ENCODE data around the gene KCNC3. TPM values are rescaled to one million over a fixed set of nuclear protein-coding genes. Genes with fewer than 3 reads are reported as not detected.

The KCNC3 gene
- total RNA-seq (2014; rRNA removed; shearing (Covaris generic)) = not detected in 2 replicates

DNA sequence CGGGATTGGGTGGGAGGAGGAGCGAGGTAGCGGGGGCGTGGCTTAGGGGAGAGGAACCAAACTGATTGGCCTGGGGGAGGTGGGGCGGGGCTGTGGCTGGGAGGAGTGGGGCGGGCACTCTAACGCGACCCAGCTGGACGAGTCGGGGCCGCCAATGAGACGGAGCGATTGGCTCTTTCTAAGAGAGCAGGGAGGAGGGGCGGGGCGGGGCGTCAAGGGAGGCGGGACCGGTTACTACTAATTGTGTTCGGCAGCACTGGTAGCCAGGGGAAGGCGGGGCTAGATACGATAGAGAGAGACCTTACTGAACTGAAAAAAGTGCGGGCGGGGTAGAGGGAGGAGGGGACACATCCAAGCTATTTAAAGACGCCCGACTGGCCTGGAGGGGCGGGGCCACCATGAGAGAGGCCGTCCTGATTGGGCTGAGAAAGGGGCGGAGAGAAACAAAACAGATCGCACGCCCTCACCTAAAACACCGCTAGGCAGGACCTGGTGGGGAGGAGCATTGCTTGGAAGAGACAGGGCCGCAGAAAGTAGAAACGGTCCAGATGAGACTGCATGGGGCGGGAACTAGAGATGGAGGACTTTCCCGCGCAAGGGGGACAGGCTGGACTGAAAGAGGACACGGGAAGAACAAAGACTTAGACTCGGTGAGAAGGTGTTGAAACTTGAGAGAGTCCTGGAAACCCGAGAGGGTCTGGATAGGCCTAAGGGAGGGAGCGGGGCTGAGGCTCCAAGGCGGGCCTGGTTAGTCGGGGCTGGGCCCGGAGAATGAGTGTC, at the start of gene KCNC3:
TSS of gene KCNC3 (minus strand) at position 232 of the 780 bp plus-strand sequence. CDS start 295 bp downstream, outside the sequence.
- DNase-seq (ENCODE audit: low read depth) = peak; percentile 83

DNA sequence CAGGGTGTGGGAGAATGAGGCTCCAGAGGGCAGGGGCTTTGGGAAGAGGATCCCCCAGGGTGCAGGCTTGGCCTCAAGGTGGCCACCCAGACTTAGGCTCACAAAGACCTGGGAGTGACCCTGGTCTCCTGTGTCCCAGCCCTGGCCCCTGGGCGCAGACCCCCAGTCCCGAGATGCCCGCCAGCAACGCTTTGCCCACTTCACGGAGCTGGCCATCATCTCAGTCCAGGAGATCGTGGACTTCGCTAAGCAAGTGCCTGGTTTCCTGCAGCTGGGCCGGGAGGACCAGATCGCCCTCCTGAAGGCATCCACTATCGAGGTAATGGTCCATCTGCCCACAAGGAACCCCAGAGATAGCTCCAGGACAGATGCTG, 49.7 kb upstream of the KCNC3 start:
- DNase-seq (ENCODE audit: low read depth) = no peak

GRCh38 chr19:50378169-50378862, 49.1 kb upstream of the KCNC3 start:
- DNase-seq (ENCODE audit: low read depth) = no peak

DNA sequence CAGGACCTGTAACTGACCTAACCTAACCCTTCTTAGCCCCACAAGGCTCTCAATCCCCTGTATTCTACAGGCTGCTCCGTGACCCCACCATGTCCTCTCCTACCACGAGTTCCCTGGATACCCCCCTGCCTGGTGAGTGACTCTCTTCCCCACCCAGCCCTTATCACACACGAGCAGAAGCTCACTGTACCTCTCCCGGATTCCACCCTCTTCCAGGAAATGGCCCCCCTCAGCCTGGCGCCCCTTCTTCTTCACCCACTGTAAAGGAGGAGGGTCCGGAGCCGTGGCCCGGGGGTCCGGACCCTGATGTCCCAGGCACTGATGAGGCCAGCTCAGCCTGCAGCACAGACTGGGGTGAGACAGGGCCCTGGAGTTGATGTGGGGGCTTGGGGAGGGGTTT, 48.3 kb upstream of the KCNC3 start:
- no peak for DNase-seq (ENCODE audit: low read depth)

GRCh38 chr19:50377051-50377461, 47.9 kb upstream of the KCNC3 start:
- DNase-seq (ENCODE audit: low read depth) = no peak

GRCh38 chr19:50376166-50377050, 47.2 kb upstream of the KCNC3 start, which contains the start of gene NR1H2:
Gene NR1H2 (plus strand): TSS chr19:50376457. CDS start chr19:50377606, 1,149 bp downstream.
- peak; percentile 94 for DNase-seq (ENCODE audit: low read depth)

GRCh38 chr19:50371914-50372475, 42.8 kb upstream of the KCNC3 start:
- DNase-seq (ENCODE audit: low read depth) = no peak

- DNase-seq (ENCODE audit: low read depth) = peak; percentile 89
Measured at GRCh38 chr19:50368649-50369570, 39.7 kb upstream of the KCNC3 start.

GRCh38 chr19:50365434-50366306, 36.5 kb upstream of the KCNC3 start, which contains the start of gene NAPSA:
Gene NAPSA (minus strand): TSS chr19:50365639. CDS start chr19:50365621, 18 bp downstream.
- no peak for DNase-seq (ENCODE audit: low read depth)

- DNase-seq (ENCODE audit: low read depth) = no peak
Measured at GRCh38 chr19:50362656-50363424, 33.7 kb upstream of the KCNC3 start.

DNA sequence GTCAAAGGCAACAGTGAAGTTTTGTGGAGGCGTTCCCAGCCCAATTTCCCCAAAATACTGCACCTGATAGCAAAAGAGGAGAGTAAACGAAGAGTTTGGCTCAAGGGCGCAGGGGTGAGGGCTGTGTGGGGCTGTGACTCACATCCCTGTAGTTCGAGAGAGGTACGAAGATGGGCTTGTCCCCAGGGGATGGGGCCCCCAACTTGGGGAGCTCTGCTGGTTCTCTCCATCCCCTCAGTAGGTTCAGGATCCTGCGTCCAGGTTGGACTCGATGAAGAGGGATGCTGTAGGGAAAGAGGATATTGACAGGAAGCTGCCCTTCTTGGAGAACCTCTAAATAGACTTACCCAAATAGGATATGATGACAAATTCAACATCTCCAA, 32.8 kb upstream of the KCNC3 start:
- no peak for DNase-seq (ENCODE audit: low read depth)

- DNase-seq (ENCODE audit: low read depth) = no peak
Measured at GRCh38 chr19:50361290-50362029, 32.3 kb upstream of the KCNC3 start.

DNA sequence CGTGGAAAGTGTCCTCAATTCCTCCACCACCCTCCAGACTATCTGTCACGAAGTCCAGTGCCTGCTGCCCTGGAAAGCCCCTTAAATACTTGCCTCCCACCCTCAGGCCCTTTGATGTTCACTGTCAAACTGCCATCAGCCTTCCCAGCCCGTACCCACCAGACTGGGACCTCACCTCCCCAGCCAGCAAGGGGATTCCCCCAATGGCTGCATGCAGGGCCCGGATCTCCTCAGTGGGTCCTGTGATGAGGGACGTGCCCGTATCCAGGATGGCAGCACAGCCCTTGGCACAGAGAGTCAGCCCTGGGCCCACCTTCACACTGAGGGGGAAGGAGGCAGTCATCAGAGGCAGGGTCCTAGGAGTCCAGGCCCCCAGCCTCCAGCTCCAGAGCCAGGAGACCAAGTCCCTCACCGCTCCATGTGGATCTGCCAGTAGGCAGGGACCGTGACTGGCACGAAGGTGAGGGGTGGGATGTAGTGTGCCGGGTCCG, 30.2 kb upstream of the KCNC3 start:
- DNase-seq (ENCODE audit: low read depth) = no peak

GRCh38 chr19:50358483-50359327, 29.5 kb upstream of the KCNC3 start:
- DNase-seq (ENCODE audit: low read depth) = no peak

GRCh38 chr19:50357178-50358100, 28.3 kb upstream of the KCNC3 start:
- DNase-seq (ENCODE audit: low read depth) = peak; percentile 49

DNA sequence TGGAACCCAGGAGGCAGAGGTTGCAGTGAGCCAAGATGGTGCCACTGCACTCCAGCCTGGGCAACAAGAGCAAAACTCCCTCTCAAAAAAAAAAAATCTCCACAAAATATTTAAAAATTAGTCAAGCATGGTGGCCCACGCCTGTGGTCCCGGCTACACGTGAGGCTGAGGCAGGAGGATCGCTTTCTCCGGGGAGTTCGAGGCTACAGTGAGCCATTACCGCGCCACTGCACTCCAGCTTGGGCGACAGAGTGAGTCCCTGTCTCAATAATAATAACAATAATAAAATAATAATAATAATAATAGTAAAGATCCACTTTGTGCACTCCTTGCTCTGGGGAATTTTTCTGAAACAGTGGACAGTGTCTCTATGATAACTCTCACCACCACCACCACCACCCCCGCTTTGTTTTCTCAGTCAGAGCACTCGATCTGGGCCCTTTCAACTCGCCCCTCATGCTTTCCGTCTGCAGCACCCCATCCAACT, 27.6 kb upstream of the KCNC3 start:
- DNase-seq (ENCODE audit: low read depth) = no peak

Data from M059J (cell line).